ENCODE results near the gene SS18L1.

Gene SS18L1

GRCh38 chr20:62208061-62208794 lies 64.7 kb downstream of the SS18L1 start:
- no peak overlapping the region for H3K27ac ChIP-seq
- POLR2A ChIA-PET (ENCODE audit: low non-redundant PET), result no interaction called here
- TF ChIP-seq CTCF (conservative IDR thresholded peaks at IDR 0.05; ENCODE audit: low read depth), result no peak
- CTCF ChIA-PET, result interaction anchor here (1.2 to 1.4 kb wide), 2 partner anchors 10 to 31 kb away, joined by 4 to 7 read pairs; no protein-coding TSS in a partner anchor
- DNase-seq (ENCODE audit: low spot score), result no peak

- no peak overlapping the region for H3K27ac ChIP-seq
- DNase-seq (ENCODE audit: low spot score), result peak; percentile 57
- ChIA-PET CTCF (interaction anchor here (0.5 to 1.4 kb wide), 8 partner anchors 9 to 193 kb away, joined by 3 to 7 read pairs (median 3); no protein-coding TSS in a partner anchor), POLR2A (ENCODE audit: low non-redundant PET) (no interaction called here)
- TF ChIP-seq CTCF (conservative IDR thresholded peaks at IDR 0.05; ENCODE audit: low read depth), result no peak
Measured at GRCh38 chr20:62208795-62209755, 65.5 kb downstream of the SS18L1 start.

- ChIA-PET CTCF (interaction anchor here (0.5 to 1.4 kb wide), 7 partner anchors 8 to 194 kb away, joined by 3 to 7 read pairs (median 3); no protein-coding TSS in a partner anchor), POLR2A (ENCODE audit: low non-redundant PET) (no interaction called here)
- no peak for DNase-seq (ENCODE audit: low spot score)
- H3K27ac ChIP-seq, result no peak overlapping the region
- no peak for TF ChIP-seq CTCF (conservative IDR thresholded peaks at IDR 0.05; ENCODE audit: low read depth)
Measured at GRCh38 chr20:62209850-62210495, 66.4 kb downstream of the SS18L1 start.

GRCh38 chr20:62210496-62210855 lies 66.9 kb downstream of the SS18L1 start:
- no peak overlapping the region for H3K27ac ChIP-seq
- ChIA-PET CTCF (no interaction called here), POLR2A (ENCODE audit: low non-redundant PET) (no interaction called here)
- TF ChIP-seq CTCF (conservative IDR thresholded peaks at IDR 0.05; ENCODE audit: low read depth), result no peak
- no peak for DNase-seq (ENCODE audit: low spot score)

- TF ChIP-seq CTCF (conservative IDR thresholded peaks at IDR 0.05; ENCODE audit: low read depth), result no peak
- no peak for DNase-seq (ENCODE audit: low spot score)
- CTCF ChIA-PET, result no interaction called here
- POLR2A ChIA-PET (ENCODE audit: low non-redundant PET), result no interaction called here
- H3K27ac ChIP-seq, result no peak overlapping the region
Measured at GRCh38 chr20:62211216-62211615, 67.6 kb downstream of the SS18L1 start.

- ChIA-PET POLR2A (ENCODE audit: low non-redundant PET) (no interaction called here), CTCF (no interaction called here)
- no peak for DNase-seq (ENCODE audit: low spot score)
- H3K27ac ChIP-seq, result no peak overlapping the region; the same call in 1 of the 2 replicates
- no peak for TF ChIP-seq CTCF (conservative IDR thresholded peaks at IDR 0.05; ENCODE audit: low read depth)
Measured at GRCh38 chr20:62211769-62212288, 68.3 kb downstream of the SS18L1 start.

All from RWPE1 (cell line).